ENCODE results near the gene SCNN1B.
"Not testable (repeated sequence)": the region's sequence is repeated elsewhere in the genome, so short reads cannot be mapped to it uniquely, and the experiment has no call there.

The SCNN1B gene

GRCh38 chr16:23302045-23302956 lies at the start of gene SCNN1B:
SCNN1B (plus strand) TSS chr16:23302302; CDS start chr16:23348600, 46,298 bp downstream.
- no peak for DNase-seq

GRCh38 chr16:23252310-23252709 lies 49.8 kb upstream of the SCNN1B start:
- no peak for DNase-seq

DNA sequence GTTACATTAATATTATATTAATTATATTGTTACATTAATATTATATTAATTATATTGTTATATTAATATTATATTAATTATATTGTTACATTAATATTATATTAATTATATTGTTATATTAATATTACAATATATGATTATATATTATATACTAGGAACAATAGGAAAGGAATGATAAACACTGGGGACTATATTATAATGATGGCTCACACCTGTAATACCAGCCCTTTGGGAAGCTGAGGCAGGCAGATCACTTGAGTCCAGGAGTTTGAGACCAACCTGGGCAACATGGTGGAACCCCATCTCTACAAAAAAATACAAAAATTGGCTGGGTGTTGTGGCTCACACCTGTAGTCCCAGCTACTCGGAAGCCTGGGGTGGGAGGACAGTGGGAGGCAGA lies 48.5 kb upstream of the SCNN1B start:
- not testable (repeated sequence) for DNase-seq

DNA sequence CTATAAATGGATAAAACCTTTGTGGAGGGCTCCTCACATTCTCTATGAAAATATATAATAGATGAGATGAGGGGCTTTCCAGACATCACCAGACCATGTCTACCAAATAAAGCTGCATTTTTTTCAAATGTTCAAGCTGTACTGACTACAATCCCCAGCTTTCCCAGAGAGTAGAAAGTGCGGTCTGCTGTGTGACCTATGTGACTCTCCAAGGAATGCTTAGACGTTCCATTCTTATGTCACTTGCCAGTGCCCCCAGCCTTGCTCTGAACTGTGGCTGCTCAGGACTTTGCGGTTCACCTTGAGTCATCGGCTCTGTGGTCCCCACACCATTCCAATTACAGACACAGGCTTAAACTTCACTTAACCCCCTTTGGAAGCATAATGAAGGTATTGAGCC lies 47.8 kb upstream of the SCNN1B start:
- DNase-seq, result peak; percentile 22

DNA sequence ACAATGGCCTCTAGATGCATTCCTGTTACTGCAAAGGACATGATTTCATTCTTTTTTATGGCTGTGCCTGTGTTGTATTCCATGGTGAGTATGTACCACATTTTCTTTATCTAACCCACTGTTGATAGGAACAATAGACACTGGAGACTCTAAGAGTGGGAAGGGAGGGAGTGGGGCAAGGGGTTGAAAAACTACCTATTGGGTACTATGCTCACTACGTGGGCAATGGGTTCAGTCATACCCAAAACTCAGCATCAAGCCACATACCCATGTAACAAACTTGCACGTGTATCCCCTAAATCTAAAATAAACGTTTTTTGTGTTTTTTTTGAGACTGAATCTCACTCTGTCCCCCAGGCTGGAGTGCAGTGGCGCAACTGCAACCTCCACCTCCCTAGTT lies 47.1 kb upstream of the SCNN1B start:
- no peak for DNase-seq

DNA sequence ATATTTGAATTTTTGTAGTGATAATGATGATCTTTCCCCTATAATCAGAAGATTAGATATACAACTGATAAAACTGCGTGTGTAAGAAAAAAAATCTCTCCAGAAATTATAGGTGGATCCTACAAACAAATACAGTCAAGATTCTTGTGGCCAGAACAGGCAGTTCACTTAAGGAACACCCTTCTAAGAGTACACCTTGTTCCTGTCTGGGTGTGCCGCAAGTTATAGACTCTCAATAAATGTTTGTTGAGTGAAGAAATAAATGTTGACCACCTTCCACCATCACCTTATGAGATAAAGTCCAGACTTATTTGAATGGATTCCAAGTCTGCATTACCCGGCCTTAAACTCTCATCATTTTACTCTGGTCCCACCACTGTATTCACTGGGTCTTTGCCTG lies 45.7 kb upstream of the SCNN1B start:
- DNase-seq, result no peak

DNA sequence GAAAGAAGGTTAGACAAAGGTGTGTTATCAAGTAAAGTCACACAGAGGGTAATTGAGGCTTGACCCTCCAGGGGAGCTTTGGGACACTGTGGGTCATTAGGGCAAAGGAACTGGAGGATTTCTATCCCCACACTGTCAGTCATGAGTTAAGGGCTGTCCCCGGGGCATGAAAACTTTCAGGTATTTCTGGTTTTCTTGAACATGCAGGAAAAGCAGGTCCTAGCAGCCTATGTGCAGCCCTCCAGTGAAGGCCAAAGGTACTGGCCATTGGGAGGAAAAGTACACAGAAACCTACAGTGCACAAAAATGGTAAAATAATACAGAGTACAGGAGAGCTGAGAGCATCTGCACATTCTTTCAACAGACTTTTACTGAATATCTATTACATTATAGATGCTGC lies 44.4 kb upstream of the SCNN1B start:
- DNase-seq, result no peak

GRCh38 chr16:23258919-23259237 lies 43.2 kb upstream of the SCNN1B start:
- DNase-seq, result no peak

DNA sequence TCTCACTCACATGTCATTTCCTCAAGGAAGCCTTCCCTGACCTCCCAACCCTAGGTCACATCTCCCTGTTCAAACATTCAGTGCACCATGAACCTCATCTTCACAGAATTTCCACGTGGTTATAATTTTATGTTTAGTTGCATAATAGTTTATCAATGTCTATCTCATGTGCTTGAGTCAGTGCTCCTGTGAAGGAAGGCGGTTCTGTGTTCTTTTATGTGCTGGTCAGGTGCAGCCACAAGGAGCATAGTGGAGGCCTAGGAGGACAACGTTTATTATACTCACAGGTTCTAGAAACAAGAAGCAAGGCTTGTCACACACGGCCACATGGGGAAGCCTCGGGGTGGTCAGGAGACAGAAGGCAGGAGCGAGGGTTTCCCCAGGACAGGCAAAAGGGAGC lies 34.5 kb upstream of the SCNN1B start:
- no peak for DNase-seq

DNA sequence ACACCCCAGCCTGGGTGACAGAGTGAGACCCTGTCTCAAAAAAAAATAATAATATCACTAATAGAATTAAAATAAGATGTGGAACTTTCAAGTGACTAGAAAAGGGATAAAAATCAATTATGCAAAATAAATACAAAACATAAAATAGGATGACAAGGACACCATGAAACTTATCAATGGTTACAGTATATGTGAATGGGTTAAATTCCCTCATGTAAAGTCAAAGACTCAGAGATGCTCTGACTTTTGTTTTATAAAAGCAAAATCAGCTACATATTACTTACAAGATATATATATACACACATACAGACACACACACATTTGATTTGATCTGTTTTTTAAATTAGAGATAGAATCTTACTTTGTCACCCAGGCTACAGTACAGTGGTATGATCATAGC lies 33.5 kb upstream of the SCNN1B start:
- DNase-seq, result no peak

DNA sequence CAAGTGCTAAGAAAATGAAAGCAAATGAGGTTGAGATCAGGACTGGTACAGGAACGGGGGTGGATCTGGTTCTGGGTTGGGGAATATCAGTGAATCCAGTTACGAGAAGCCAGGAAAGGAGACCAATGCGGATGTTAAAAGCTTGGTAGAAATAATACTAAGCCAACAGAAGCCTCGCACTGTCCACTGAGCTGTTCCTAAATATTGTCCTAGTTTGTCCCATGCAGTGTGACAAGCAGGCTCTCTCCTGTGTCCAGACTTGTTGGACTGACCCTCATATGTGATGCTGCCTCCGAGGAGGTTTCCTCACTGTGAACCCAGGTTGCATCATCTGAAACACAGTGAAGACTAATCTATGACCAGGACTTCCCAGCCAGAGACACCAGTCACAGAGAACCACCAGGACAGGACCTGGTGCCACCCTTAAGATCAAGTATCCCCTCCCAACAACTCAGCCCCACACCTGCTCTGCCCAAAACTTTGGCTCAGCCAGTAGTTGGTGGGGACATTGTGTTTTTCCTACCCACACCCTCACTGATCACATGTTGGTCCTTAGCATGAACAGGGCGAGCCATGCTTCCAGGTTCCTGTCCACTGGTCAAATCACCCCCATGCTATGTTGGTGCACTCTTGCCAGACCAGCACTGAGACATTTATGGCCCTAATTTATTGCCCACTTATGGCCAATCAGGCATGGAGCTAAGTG lies 32.7 kb upstream of the SCNN1B start:
- no peak for DNase-seq

- DNase-seq, result no peak
Measured at GRCh38 chr16:23270654-23271053, 31.4 kb upstream of the SCNN1B start.

- no peak for DNase-seq
Measured at GRCh38 chr16:23274968-23275367, 27.1 kb upstream of the SCNN1B start.

DNA sequence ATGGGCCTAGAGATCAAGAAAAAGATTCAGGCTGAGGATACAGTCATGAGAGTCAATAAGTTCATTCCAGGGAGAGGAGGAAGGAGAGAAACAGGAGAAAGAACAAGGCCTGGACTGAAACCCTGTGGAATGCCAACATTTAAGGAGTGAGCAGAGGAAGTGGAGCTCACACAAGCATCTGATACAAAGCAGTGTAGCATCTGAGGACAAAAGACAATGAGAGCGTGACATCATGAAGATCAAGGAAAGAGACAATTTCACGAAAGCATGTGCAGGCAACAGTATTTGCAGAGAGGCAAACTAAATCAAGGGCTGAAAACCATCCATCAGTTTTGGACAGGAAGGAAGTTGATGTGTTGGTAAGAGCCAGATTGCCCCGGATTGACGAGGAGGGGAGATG lies 25.3 kb upstream of the SCNN1B start:
- DNase-seq, result no peak

DNA sequence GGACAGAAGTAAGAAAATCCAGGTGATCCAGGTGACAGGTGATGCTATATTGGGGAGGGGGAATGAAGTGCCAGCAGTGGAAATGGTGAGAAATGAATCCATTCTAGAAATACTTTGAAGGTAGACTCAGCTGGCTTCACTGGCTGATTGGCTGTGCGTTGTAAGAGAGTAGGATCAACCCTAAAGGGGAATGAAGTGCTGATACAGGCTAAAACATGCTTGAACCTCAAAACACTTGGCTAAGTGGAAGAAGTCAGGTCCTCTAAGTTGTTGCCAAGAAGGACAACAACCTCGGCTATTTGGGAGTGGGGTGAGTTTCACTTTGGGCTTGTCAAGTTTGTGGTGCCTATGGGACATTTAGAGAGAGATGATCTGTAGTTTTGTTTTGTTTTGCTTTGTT lies 24.1 kb upstream of the SCNN1B start:
- no peak for DNase-seq

DNA sequence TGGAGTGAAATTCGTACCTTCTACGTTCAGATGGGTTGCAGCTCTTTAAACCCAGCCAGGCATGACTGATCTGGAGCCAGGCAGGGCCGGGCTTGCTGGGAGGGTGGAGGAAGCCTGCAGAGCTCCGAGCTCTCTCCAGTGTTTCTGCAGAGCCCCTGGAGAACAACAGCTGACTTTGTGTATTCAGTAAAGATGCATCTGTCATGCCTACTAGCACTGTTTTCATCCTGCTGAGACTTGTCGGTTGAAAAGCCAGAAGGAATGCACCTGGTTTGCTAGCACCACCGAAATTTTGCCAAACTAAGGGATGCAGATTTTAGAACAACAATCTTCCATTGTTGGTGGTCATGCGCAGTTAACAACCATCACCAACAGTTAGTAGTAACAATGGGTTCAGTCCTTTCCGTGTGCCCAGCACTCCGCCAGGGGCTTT lies 22.4 kb upstream of the SCNN1B start:
- no peak for DNase-seq

GRCh38 chr16:23280483-23280967 lies 21.6 kb upstream of the SCNN1B start:
- no peak for DNase-seq

- DNase-seq, result no peak
Measured at GRCh38 chr16:23282568-23282967, 19.5 kb upstream of the SCNN1B start.

DNA sequence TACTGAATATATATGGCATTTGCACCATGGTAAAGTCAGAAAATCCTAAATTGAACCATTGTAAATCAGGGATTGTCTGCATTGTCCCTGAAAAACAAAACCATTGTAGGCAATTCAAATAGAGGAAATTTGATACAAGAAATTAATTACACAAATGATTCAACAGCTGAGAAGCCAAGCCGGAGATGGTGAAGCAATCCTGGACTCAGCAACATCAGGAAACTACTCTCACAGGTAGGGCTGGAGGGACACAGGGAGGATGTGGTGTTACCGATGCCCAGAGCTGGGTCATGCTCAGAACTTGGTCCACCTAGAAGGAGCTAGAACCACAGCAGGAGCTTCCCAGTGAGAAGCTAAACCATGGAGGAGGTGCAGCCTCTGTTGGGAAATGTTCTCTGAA lies 18.5 kb upstream of the SCNN1B start:
- no peak for DNase-seq

DNA sequence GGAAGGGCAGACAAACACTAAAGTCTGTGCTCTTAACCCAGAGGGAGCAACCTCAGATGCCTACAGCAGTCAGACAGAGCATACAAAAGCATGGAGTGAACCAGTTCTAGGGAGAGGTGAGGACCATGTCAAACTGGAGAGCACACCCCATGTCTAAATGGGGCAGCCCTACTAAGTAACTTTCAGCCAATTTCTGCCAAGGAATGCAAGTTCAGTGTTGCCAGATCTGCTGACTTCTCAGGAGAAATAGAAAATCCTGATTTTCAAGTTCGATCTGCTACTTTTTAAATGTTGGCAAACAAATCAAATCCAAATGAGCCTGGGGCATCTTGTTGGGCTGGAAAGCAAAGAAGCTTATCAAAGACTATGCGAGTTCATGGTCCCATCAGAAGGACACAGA lies 17.5 kb upstream of the SCNN1B start:
- DNase-seq, result no peak

DNA sequence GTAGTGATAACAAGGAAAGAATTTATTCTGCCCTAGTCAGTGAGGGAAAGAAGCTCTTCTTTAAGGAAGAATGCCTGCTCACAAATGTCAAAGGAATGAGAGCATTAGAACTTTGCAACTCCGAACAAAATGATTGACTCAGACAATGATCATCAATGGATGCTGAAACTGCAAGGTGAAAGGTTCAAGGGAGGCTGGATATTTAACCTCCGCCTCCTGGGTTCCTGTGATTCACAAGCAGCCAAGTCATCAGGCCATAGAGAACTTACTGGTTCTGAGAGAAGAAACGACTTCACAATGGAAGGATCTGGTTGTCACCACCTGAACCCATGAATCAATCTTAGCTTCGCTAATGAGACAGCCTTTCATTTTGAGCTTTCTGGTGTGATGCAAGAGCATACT lies 16.0 kb upstream of the SCNN1B start:
- DNase-seq, result no peak

DNA sequence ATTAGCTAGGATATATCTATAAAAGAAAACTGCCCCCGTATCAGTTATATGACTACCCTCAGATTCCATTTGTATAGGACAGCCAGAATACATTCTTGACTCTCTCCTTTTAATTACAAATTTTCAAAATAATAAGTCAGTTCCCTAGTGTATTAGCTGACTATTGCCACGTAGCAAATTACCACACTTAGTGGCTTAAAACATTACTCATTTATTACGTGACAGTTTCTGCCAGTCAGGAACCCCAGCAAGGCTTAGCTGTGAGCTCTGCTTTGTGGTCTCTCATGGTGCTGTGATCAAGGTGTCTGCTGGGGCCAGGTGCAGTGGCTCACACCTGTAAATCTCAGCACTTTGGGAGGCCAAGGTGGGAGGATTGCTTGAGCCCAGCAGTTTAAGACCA lies 13.9 kb upstream of the SCNN1B start:
- DNase-seq, result no peak

DNA sequence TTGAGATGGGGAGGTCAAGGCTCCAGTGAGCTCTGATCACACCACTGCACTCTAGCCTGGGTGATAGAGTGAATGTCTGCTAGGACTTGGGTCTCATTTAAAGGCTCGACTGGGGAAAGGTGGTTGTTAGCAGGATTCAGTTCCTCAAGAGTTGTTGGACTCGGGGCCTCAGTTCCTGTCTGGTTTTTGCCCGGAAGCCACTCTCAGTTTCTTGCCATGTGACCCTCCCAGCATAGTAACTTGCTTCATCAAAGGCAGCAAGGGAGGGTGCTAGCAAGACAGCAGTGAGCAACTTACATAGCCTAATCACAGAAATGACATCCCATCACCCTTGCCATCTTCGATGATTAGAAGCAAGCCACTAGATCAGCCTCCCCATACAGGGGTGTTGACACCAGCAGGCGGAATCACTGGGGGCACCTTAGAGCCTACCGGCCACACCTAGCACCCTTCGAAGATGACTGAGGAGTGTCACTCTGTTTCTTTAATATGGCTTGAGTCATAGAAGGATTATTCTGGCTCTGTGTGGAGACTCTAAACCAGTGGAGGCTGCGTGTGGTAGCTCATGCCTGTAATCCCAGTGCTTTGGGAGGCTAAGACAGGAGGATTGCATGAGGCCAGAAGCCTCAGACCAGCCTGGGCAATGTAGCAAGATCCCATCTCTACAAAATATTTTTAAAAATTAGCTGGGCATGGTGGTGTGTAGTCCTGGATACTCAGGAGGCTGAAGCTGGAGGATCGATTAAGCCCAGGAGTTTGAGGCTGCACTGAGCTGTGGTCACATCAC lies 13.2 kb upstream of the SCNN1B start:
- no peak for DNase-seq

Data from right hindlimb (tissue), 1 donor.